Epithelial cell of proximal tubule (primary cell): ENCODE data around the gene GTF2F2. TPM values are rescaled to one million over a fixed set of nuclear protein-coding genes. Genes with fewer than 3 reads are reported as not detected.

Experiments
- DNase-seq: peaks from one replicate; pipeline ENCODE4 v3.0.0-alpha.2; 2011; ENCODE audit warnings: low read depth
- H3K4me3 ChIP-seq: 2 replicates; pipeline ENCODE4 v1.5.1; 2011; ENCODE audit warnings: low read depth, mild to moderate bottlenecking, low read length
- CTCF ChIP-seq: conservative IDR thresholded peaks from 2 replicates; pipeline ENCODE4 v1.5.1; 2012; ENCODE audit warnings: low read depth, mild to moderate bottlenecking, low read length
- total RNA-seq: library from RNA; depleted of rRNA; stranded (reverse); fragments of >200 nt; gene quantifications from 2 replicates; pipeline ENCODE4 v1.2.3, GENCODE V29; 2015

The GTF2F2 gene
- total RNA-seq: 35.2 and 47.9 TPM in 2 replicates

- peak; percentile 46 for DNase-seq
- no peak for TF ChIP-seq CTCF
- peak within 1 kb of the TSS; percentile 68 for H3K4me3 ChIP-seq
These were observed at the start of gene GTF2F2 for GRCh38 chr13:45119991-45120864. Gene GTF2F2 (plus strand): TSS chr13:45120510. CDS start chr13:45120656, 146 bp downstream.

- no peak for DNase-seq
- no peak for TF ChIP-seq CTCF
- no peak overlapping the region for H3K4me3 ChIP-seq
These were observed 46.5 kb upstream of the GTF2F2 start for GRCh38 chr13:45073809-45074208.

- H3K4me3 ChIP-seq: no peak overlapping the region
- TF ChIP-seq CTCF: no peak
- no peak for DNase-seq
These were observed 45.6 kb upstream of the GTF2F2 start for GRCh38 chr13:45074721-45075120.

GRCh38 chr13:45078003-45078402 lies 42.3 kb upstream of the GTF2F2 start:
- H3K4me3 ChIP-seq: no peak overlapping the region
- no peak for DNase-seq
- TF ChIP-seq CTCF: no peak

- no peak for DNase-seq
- no peak for TF ChIP-seq CTCF
- no peak overlapping the region for H3K4me3 ChIP-seq
These were observed 37.3 kb upstream of the GTF2F2 start for GRCh38 chr13:45082964-45083363.

- H3K4me3 ChIP-seq: no peak overlapping the region
- TF ChIP-seq CTCF: no peak
- no peak for DNase-seq
These were observed 35.8 kb upstream of the GTF2F2 start for GRCh38 chr13:45084515-45084914.

GRCh38 chr13:45086484-45086883 lies 33.8 kb upstream of the GTF2F2 start:
- H3K4me3 ChIP-seq: no peak overlapping the region
- DNase-seq: no peak
- TF ChIP-seq CTCF: no peak
